Skin of body (tissue), 2 donors: ENCODE results near the gene MAPK8. TPM values are rescaled to one million over a fixed set of nuclear protein-coding genes. Genes with fewer than 3 reads are reported as not detected.

Experiments used
- DNase-seq: peaks from one replicate; lab custom pipeline; 2025; lab: John Stamatoyannopoulos, UW
- total RNA-seq: library from RNA; depleted of rRNA; stranded (reverse); fragments of >200 nt; gene quantifications from one replicate; pipeline ENCODE4 v1.2.3, GENCODE V29; 2014

The MAPK8 gene
- total RNA-seq, 1 donor from 2014 or later, result 51.5 TPM

DNA sequence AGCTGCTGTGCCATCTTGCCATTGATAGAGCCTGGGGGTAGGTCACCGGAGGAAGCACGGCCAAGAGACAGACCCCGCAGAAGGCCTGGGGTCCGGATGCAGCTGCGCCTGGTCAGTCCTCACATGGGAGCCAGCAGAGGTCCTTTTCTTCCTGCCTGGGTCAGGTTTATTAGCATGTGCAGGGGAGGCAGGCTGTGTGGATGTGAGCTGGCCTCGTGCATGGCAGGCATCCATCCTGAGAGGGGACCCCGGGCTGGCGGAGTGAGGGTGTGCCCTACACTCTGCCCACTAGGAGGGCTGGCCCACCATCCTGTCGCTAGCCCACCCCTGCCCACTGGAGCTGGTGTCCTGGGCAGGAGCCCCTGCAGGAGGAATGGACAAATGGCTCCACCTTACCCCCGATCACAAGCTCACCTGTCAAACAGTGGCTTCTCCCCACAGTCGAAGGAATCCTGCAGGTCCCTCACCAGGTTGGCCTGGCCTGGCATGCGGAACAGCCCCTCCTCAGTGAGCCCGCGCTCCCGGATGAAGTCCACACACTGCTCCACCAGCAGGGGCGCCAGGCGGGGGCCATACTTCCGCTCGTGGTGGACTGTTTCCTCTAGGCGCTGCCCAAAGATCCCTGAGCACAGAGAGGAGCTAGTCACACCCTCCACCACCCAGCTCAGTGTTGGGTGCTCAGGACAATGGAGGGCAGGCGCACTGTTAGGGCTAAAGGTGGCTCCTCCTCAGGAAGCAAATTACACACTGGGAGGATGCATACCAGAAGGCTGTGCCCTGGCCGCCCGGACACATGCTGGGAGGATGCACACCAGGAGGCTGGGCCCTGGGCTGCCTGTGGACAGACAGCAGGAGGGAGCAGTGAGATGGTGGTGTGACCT is 153.0 kb downstream of the MAPK8 start:
- no peak for DNase-seq

DNA sequence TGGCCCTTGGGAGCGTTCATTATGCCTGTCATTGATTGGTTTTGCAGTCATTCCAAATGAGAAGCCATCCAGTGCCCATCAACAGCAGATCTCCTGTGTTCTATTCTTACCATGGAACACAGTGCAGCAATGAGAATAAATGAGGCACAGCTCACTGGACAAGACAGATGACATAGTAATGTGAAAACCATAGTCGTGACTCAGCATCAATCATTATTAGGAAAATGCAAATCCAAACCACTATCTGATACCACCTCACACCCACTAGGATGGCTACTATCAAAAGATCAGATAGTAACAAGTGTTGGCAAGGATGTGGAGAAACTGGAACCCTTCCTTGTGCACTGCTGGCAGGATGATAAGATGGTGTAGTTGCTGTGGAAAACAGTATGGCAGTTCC is 153.7 kb downstream of the MAPK8 start:
- DNase-seq, result no peak

DNA sequence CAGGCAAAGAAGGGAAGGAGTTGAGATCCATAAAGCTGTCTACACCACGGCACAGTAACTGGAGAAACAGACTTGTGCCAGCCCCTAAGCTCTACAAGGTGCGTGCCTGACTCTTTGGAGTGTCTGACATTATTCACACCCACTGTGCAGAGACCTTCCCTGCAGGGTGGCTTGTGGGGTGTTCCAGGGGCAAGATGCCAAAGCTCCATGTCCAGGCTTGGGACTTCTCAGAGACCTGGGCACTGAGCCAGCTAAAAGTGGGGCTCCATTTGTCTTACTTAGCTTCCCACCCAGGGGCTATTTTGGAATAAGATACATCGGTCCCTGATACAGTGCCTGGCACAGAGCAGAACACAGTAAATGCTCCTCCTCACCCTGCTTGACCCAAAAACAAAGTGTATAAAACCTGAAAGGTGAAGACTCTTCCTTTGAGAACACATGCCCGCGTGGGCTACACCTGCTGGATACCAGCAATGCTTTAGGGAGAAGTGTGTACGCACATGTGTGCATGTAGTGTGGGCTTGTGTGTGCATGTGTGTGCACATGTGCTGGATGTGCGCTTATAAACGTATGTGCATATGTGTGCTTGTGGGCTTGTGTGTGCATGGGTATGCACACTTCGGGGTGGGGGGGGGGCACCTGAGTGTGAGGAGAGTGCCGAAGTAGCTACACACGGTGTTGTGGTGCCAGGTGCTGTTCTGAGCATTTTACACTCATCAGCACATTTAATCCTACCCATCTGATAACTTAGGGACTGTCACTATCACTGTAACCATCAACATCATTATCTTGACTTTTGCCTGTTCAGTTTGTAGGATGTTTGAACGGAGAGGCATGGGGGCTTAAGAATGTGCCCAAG is 155.4 kb downstream of the MAPK8 start:
- no peak for DNase-seq

DNA sequence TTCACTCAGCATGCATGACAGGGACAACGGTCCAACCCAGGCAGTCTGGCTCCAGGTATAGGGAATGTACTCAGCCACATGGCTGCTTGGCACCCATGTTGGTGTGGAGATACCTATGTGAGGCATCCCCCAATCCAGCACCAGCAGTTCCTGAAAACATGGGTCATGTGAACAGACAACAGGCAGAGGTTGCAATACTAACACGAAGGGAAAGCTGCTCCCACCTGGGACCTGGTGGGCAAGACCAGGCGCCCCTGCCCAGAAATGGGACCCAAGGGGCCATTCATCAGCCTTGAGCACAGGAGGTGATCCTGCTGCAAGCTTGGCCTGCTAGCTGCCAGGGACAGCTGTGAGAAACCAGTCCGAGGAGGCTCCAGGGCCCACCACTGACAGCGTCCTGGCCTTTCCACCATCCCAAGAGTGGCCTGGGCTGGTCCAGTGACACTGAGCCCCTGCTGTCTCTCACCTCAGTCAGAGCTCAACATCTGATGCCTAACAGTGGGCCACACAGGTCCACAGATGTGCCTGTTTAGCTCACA is 156.1 kb downstream of the MAPK8 start:
- DNase-seq, result no peak

- no peak for DNase-seq
These were observed 157.0 kb downstream of the MAPK8 start for GRCh38 chr10:48463318-48464003.

DNA sequence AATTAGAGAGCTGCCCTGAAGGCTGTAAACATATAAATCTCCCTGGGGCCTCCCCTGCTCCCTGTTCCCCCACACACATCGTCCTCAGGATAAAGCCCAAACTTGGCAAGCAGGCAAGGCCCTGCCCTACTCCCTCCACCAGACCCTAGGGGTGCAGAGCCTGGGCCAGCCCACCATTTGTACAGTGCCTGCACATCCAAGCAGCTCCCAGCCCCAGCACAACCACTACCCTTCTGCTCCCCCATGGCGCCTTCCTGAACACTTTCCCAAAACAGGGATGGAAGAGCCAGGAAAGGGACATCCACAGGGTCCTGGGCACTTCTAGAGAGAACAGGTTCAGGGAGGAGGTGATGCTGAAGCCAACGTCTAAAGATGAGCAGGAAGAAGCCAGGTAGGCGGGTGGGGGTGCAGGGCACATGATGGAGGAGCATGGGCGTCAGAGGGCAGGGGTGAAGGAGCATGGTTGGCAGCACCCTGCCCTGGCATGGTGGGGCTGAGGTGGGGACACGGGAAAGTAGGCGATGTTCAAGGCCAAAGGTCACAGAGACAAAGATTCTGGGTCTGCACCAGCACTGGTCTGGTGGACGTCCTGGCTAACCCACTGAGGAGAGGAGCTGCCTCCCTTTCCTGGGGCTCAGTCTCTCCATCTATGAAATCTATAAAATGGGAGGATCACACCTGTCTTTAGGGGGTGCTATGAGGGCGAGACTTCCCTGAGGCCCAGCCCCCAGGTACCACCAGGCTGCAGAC is 157.8 kb downstream of the MAPK8 start:
- no peak for DNase-seq

- no peak for DNase-seq
These were observed 158.6 kb downstream of the MAPK8 start for GRCh38 chr10:48464871-48465736.

DNA sequence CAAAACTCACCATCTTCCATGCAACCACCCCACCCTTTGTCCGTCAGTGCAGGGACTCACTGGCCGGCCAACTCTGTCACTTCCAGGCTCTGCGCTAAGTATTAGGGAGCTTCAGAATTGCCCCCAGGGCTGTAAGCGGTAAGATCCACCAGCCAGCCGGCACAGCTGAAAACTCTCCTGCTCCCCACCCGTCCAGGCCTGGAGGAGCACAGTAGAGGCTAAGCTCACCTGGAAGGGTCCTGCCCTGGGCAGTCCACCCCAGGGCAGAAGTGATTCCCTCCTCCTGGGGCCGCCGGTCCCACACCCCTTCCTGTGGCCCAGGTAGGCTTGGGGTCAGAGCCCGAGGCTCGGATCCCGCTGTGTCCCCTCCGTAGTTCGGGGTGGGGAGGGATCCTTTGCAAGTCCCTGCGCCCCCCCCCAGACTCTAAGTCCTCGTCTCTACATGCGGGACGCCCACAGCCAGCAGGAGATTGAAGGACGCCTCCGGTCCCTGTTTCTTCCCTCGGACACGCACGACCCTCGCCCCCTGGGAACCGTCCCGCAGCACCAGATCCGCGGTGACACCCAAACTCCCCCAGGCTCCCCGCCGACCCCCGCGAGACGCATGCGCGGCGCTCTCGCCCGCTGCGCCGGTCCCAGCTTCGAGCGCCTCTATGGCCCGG is 159.5 kb downstream of the MAPK8 start:
- DNase-seq, result no peak

GRCh38 chr10:48466611-48467240 is 160.2 kb downstream of the MAPK8 start:
- DNase-seq, result no peak

DNA sequence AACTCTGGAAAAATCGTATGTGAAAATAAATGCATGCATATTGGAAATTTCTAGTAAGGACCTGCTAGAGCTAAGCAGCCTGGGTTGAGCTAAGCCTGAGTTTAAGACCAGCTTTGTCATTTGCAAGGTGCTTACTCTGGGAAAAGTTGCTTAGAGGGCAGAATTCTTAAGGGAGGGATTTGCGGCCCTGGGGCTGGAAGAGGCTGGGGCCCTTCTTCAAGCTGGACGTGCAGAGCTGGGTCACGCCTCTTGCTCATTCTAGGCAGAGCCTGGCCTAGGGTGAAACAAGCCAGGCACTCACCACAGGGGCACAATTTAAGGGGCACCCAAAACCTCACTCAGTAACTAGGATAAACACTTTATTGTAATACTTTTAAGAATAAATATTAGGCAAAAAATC is 161.2 kb downstream of the MAPK8 start:
- DNase-seq, result no peak

GRCh38 chr10:48468130-48468790 is 161.8 kb downstream of the MAPK8 start:
- DNase-seq, result no peak

- no peak for DNase-seq
These were observed 162.5 kb downstream of the MAPK8 start for GRCh38 chr10:48468866-48469511.

GRCh38 chr10:48469516-48470020 is 163.1 kb downstream of the MAPK8 start:
- no peak for DNase-seq

GRCh38 chr10:48470115-48470892 is 163.8 kb downstream of the MAPK8 start:
- DNase-seq, result no peak

DNA sequence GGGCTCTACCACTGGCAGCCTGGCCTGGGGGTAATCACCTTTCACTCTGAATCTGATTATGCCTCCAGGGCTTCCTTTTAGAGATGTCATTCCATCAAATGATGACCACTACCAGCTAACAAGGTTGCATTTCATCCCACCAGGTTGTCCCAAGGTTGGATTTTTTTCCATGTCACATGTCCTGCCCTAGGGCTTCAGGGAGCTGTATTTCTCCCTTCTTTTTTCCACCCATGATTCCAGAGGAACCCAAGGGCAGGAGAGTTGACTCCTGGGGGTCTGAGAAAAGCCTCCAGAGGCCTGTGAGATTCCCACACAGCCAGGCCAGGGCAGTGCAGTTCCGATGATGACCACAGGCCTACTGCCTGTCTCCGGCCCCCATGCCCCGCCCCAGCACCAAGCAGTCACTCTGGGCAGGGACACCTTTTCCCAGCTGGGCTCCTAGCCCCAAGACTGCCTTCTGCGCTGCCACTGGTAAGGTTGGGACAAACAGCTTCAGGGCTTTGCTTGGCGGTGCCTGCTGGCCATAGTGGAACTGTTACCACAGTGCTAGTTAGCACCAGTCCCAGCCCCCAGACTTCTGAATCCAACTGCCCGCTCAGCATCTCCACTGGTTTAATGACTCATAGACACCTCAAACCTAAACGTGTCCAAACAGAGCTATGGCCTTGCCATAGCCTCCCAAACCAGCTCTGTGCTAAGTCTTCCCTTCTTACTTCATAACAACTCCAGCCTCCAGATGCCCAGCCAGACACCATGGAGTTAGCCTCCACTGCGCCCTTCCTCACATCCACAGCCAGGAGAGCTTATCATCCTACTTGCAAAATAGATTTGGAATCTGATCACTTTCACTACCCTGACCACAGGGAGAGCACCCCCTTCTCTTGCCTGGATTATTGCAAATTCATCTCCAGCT is 164.7 kb downstream of the MAPK8 start:
- no peak for DNase-seq
